Right lobe of liver (tissue), 4 donors: ENCODE data around the gene THPO.

Source experiments
- POLR2A ChIP-seq: fragments of 450-650 bp; IDR thresholded peaks from one replicate; pipeline ENCODE4 v1.6.1; 2017; ENCODE audit warnings: antibody characterized with exemption, mild to moderate bottlenecking
- TF ChIP-seq, protein P1 (sequence below), 4 donors: fragments of 200-600 bp in 3 of 4; fragments of 450-650 bp in 1 of 4; IDR thresholded peaks; one replicate each; pipeline versions ENCODE4 v1.5.1 to v1.8.0; 2016 to 2022; ENCODE audit warnings: antibody characterized with exemption in 4 of 4, mild to moderate bottlenecking in 2 of 4
- donor health status: DM: no; HTN: no; CAD: no.
- donor health status: DM: no; HTN: no; CAD: no.
- donor health status: DM: no; HTN: yes; CAD: no.

DNA sequence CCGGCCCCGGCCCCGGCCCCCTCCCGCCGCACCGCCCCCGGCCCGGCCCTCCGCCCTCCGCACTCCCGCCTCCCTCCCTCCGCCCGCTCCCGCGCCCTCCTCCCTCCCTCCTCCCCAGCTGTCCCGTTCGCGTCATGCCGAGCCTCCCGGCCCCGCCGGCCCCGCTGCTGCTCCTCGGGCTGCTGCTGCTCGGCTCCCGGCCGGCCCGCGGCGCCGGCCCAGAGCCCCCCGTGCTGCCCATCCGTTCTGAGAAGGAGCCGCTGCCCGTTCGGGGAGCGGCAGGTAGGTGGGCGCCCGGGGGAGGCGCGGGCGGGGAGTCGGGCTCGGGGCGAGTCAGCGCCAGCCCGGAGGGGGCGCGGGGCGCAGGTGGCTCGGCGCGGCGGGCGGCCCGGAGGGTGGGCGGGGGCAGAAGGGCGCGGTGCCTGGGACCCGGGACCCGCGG, 2.2 kb upstream of the THPO start:
- TF ChIP-seq, protein P1, sequence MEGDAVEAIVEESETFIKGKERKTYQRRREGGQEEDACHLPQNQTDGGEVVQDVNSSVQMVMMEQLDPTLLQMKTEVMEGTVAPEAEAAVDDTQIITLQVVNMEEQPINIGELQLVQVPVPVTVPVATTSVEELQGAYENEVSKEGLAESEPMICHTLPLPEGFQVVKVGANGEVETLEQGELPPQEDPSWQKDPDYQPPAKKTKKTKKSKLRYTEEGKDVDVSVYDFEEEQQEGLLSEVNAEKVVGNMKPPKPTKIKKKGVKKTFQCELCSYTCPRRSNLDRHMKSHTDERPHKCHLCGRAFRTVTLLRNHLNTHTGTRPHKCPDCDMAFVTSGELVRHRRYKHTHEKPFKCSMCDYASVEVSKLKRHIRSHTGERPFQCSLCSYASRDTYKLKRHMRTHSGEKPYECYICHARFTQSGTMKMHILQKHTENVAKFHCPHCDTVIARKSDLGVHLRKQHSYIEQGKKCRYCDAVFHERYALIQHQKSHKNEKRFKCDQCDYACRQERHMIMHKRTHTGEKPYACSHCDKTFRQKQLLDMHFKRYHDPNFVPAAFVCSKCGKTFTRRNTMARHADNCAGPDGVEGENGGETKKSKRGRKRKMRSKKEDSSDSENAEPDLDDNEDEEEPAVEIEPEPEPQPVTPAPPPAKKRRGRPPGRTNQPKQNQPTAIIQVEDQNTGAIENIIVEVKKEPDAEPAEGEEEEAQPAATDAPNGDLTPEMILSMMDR (IDR thresholded peaks at IDR 0.05): no peak
- no peak for TF ChIP-seq POLR2A
